Measurements from ENCODE around the gene NAV1. TPM values are rescaled to one million over a fixed set of nuclear protein-coding genes. Genes with fewer than 3 reads are reported as not detected.
"Not testable (repeated sequence)": the region's sequence is repeated elsewhere in the genome, so short reads cannot be mapped to it uniquely, and the experiment has no call there.

Gene NAV1
- total RNA-seq, 1 experiment from 2014 or later: 17.7 TPM

GRCh38 chr1:201535919-201536245 lies 3.0 kb upstream of the NAV1 start:
- Histone ChIP-seq H3K9me3 (no peaks in the 10 kb centered on the region), H3K4me3 (no peak overlapping the region), H3K27me3 (no peaks in the 10 kb centered on the region), H3K36me3 (no peaks in the 10 kb centered on the region)
- no peak for DNase-seq

- Histone ChIP-seq H3K9me3 (no peaks in the 10 kb centered on the region), H3K4me3 (peak overlapping the region; percentile 12; the same call in 1 of the 2 replicates), H3K27me3 (no peaks in the 10 kb centered on the region), H3K36me3 (no peaks in the 10 kb centered on the region)
- DNase-seq: peak; percentile 94
These were observed 2.4 kb upstream of the NAV1 start for GRCh38 chr1:201536558-201536957.

GRCh38 chr1:201537028-201537427 lies 1.9 kb upstream of the NAV1 start:
- no peak for DNase-seq
- Histone ChIP-seq H3K36me3 (no peaks in the 10 kb centered on the region), H3K4me3 (peak overlapping the region; percentile 12; the same call in 1 of the 2 replicates), H3K9me3 (no peaks in the 10 kb centered on the region), H3K27me3 (no peaks in the 10 kb centered on the region)

GRCh38 chr1:201537467-201537866 lies 1.5 kb upstream of the NAV1 start:
- H3K27me3 ChIP-seq: no peaks in the 10 kb centered on the region
- H3K36me3 ChIP-seq: no peaks in the 10 kb centered on the region
- H3K9me3 ChIP-seq: no peaks in the 10 kb centered on the region
- no peak for DNase-seq
- H3K4me3 ChIP-seq: no peak overlapping the region

GRCh38 chr1:201537891-201538611 lies 876 bp upstream of the NAV1 start:
- Histone ChIP-seq H3K27me3 (no peaks in the 10 kb centered on the region), H3K4me3 (peak overlapping the region; percentile 61), H3K36me3 (no peaks in the 10 kb centered on the region), H3K9me3 (no peaks in the 10 kb centered on the region)
- peak; percentile 49 for DNase-seq

GRCh38 chr1:201539561-201540431 lies 869 bp downstream of the NAV1 start:
- DNase-seq: peak; percentile 72
- H3K27me3 ChIP-seq: no peaks in the 10 kb centered on the region
- peak overlapping the region; percentile 61 for H3K4me3 ChIP-seq
- no peaks in the 10 kb centered on the region for H3K9me3 ChIP-seq
- H3K36me3 ChIP-seq: no peaks in the 10 kb centered on the region

- peak overlapping the region; percentile 61 for H3K4me3 ChIP-seq
- H3K27me3 ChIP-seq: no peaks in the 10 kb centered on the region
- no peak for DNase-seq
- no peaks in the 10 kb centered on the region for H3K9me3 ChIP-seq
- no peaks in the 10 kb centered on the region for H3K36me3 ChIP-seq
These were observed 2.2 kb downstream of the NAV1 start for GRCh38 chr1:201540846-201541735.

- Histone ChIP-seq H3K36me3 (no peaks in the 10 kb centered on the region), H3K27me3 (no peaks in the 10 kb centered on the region), H3K9me3 (no peaks in the 10 kb centered on the region), H3K4me3 (no peak overlapping the region)
- DNase-seq: peak; percentile 67
These were observed 3.5 kb downstream of the NAV1 start for GRCh38 chr1:201542309-201543035.

GRCh38 chr1:201543871-201544642 lies 5.1 kb downstream of the NAV1 start:
- no peak for DNase-seq
- no peaks in the 10 kb centered on the region for H3K27me3 ChIP-seq
- no peak overlapping the region for H3K4me3 ChIP-seq
- H3K36me3 ChIP-seq: no peaks in the 10 kb centered on the region
- H3K9me3 ChIP-seq: no peaks in the 10 kb centered on the region

- Histone ChIP-seq H3K27me3 (no peaks in the 10 kb centered on the region), H3K9me3 (no peaks in the 10 kb centered on the region), H3K4me3 (no peak overlapping the region), H3K36me3 (no peaks in the 10 kb centered on the region)
- DNase-seq: no peak
These were observed 5.8 kb downstream of the NAV1 start for GRCh38 chr1:201544710-201545109.

- DNase-seq: no peak
- no peak overlapping the region for H3K4me3 ChIP-seq
- H3K27me3 ChIP-seq: no peaks in the 10 kb centered on the region
- no peaks in the 10 kb centered on the region for H3K36me3 ChIP-seq
- no peaks in the 10 kb centered on the region for H3K9me3 ChIP-seq
These were observed 7.0 kb downstream of the NAV1 start for GRCh38 chr1:201545851-201546492.

- DNase-seq, H3K36me3 ChIP-seq, H3K9me3 ChIP-seq, H3K27me3 ChIP-seq, H3K4me3 ChIP-seq: not testable (repeated sequence)
These were observed 10.6 kb downstream of the NAV1 start for GRCh38 chr1:201549522-201549921.

GRCh38 chr1:201551096-201551495 lies 12.2 kb downstream of the NAV1 start:
- no peak overlapping the region for H3K4me3 ChIP-seq
- no peaks in the 10 kb centered on the region for H3K27me3 ChIP-seq
- DNase-seq: no peak
- no peaks in the 10 kb centered on the region for H3K36me3 ChIP-seq
- no peaks in the 10 kb centered on the region for H3K9me3 ChIP-seq

- peak; percentile 60 for DNase-seq
- no peaks in the 10 kb centered on the region for H3K27me3 ChIP-seq
- H3K4me3 ChIP-seq: no peak overlapping the region
- H3K9me3 ChIP-seq: no peaks in the 10 kb centered on the region
- no peaks in the 10 kb centered on the region for H3K36me3 ChIP-seq
These were observed 13.2 kb downstream of the NAV1 start for GRCh38 chr1:201551877-201552731.

Data from MG63 (cell line).